B cell (primary cell): ENCODE results near the gene ARL2. TPM values are rescaled to one million over a fixed set of nuclear protein-coding genes. Genes with fewer than 3 reads are reported as not detected.

Experiments
- ATAC-seq: fragments of 200-7000 bp; cut with Tn5 transposase; one replicate; pipeline ENCODE4 v1.10.0; 2021; ENCODE audit warnings: low read depth, mild to moderate bottlenecking, moderate number of reproducible peaks, moderate library complexity
- CTCF ChIA-PET: fragments of 350-600 bp; sonication (Branson Sonifier 250); formaldehyde crosslinking; loops from one replicate; lab custom pipeline; 2021; ENCODE audit warnings: antibody characterized with exemption, inconsistent platforms; lab: Charles Lee
- POLR2A ChIA-PET: fragments of 350-600 bp; sonication (Branson Sonifier 250); formaldehyde crosslinking; loops from one replicate; lab custom pipeline; 2021; ENCODE audit warnings: antibody characterized with exemption; lab: Charles Lee
- DNase-seq: peaks from one replicate; pipeline ENCODE4 v3.0.0; 2013
- H2AFZ ChIP-seq: 2 replicates; pipeline ENCODE4 v1.6.1; 2012; ENCODE audit warnings: mild to moderate bottlenecking, low read depth, low read length; ENCODE audit not compliant: insufficient read depth, poor library complexity, severe bottlenecking
- H3K27ac ChIP-seq, 2 donors: 1 replicate in 1 of 2; 2 replicates in 1 of 2; pipeline ENCODE4 v1.5.1; 2012 to 2013; ENCODE audit warnings: low read length in 2 of 2, mild to moderate bottlenecking in 2 of 2, moderate library complexity in 1 of 2
- H3K27me3 ChIP-seq, 4 experiments: fragments of 200-600 bp in 1 of 4; sonication (generic) in 1 of 4; replicated peaks in 1 of 4; 1 replicate in 2 of 4; 2 replicates in 2 of 4; pipeline versions ENCODE4 v1.6.1 to v1.7.0; 2013 to 2016; ENCODE audit warnings: low read length in 3 of 4, mild to moderate bottlenecking in 2 of 4, mixed read lengths in 1 of 4, moderate library complexity in 1 of 4; ENCODE audit not compliant: insufficient read depth in 4 of 4, control insufficient read depth in 3 of 4; ENCODE audit errors: control extremely low read depth in 1 of 4
- H3K36me3 ChIP-seq, 2 experiments: replicated peaks in 1 of 2; 1 replicate in 1 of 2; 2 replicates in 1 of 2; pipeline versions ENCODE4 v1.6.1 to v1.7.1; 2013; ENCODE audit warnings: low read length in 1 of 2; ENCODE audit not compliant: insufficient read depth in 2 of 2, control insufficient read depth in 1 of 2; ENCODE audit errors: control extremely low read depth in 1 of 2, extremely low read depth in 1 of 2
- H3K4me1 ChIP-seq, 2 donors: fragments of 200-600 bp in 1 of 2; sonication (generic) in 1 of 2; 1 replicate in 1 of 2; 2 replicates in 1 of 2; pipeline versions ENCODE4 v1.5.1 to v1.6.1; 2013 to 2017; ENCODE audit warnings: low read length in 2 of 2; ENCODE audit not compliant: control insufficient read depth in 2 of 2, insufficient read depth in 2 of 2
- H3K4me2 ChIP-seq: replicated peaks from 2 replicates; pipeline ENCODE3; 2012; ENCODE audit warnings: mild to moderate bottlenecking, low read depth, low read length; ENCODE audit not compliant: poor library complexity, severe bottlenecking
- H3K4me3 ChIP-seq, 5 experiments: fragments of 200-600 bp in 1 of 5; sonication (generic) in 1 of 5; 1 replicate in 3 of 5; 2 replicates in 2 of 5; pipeline versions ENCODE4 v1.5.1 to v1.7.0; 2011 to 2016; ENCODE audit warnings: low read length in 4 of 5, mild to moderate bottlenecking in 4 of 5, low read depth in 2 of 5, control low read depth in 1 of 5, moderate library complexity in 1 of 5; ENCODE audit not compliant: insufficient read depth in 1 of 5; ENCODE audit errors: control extremely low read depth in 1 of 5, extremely low read depth in 1 of 5
- H3K79me2 ChIP-seq: fragments of 200-600 bp; sonication (generic); one replicate; pipeline ENCODE4 v1.6.0; 2016; ENCODE audit warnings: low read length; ENCODE audit not compliant: control insufficient read depth, insufficient read depth
- H3K9ac ChIP-seq: fragments of 200-600 bp; sonication (generic); 2 replicates; pipeline ENCODE4 v1.6.1; 2017; ENCODE audit warnings: mild to moderate bottlenecking, low read length, moderate library complexity
- H3K9me3 ChIP-seq, 3 donors: one replicate each; pipeline versions ENCODE4 v1.6.1 to v1.7.1; 2013; ENCODE audit warnings: low read length in 2 of 3; ENCODE audit not compliant: control insufficient read depth in 2 of 3, insufficient read depth in 1 of 3; ENCODE audit errors: control extremely low read depth in 1 of 3
- H4K20me1 ChIP-seq: 2 replicates; pipeline ENCODE4 v1.6.0; 2012; ENCODE audit warnings: mild to moderate bottlenecking, low read length; ENCODE audit not compliant: insufficient read depth, control insufficient read depth, poor library complexity, severe bottlenecking
- H3K27ac Mint-ChIP-seq: one replicate; pipeline ENCODE4 v1.8.0; 2021; ENCODE audit warnings: mixed read lengths
- H3K27me3 Mint-ChIP-seq: one replicate; pipeline ENCODE4 v1.8.0; 2021; ENCODE audit warnings: mixed read lengths
- H3K4me1 Mint-ChIP-seq: one replicate; pipeline ENCODE4 v1.8.0; 2021; ENCODE audit warnings: mixed read lengths
- H3K4me3 Mint-ChIP-seq: one replicate; pipeline ENCODE4 v1.8.0; 2021; ENCODE audit warnings: mixed read lengths
- H3K9me3 Mint-ChIP-seq: one replicate; pipeline ENCODE4 v1.8.0; 2022; ENCODE audit warnings: mixed read lengths; ENCODE audit not compliant: insufficient read depth
- EZH2 ChIP-seq: IDR thresholded peaks from 2 replicates; pipeline ENCODE4 v1.6.1; 2012; ENCODE audit warnings: borderline replicate concordance, low read depth, mild to moderate bottlenecking, moderate library complexity, low read length; ENCODE audit not compliant: insufficient read depth, poor library complexity, severe bottlenecking
- WGBS: methylation state at CpG from one replicate; pipeline ENCODE4 v1.1.5; 2013; ENCODE audit warnings: missing lambda C conversion rate; ENCODE audit not compliant: insufficient coverage; 5-methylcytosine and 5-hydroxymethylcytosine counted together
- intact Hi-C: fragments of 100-400 bp; cut with micrococcal nuclease; formaldehyde crosslinking; loops from one replicate; pipeline ENCODE4 v1.10.0; 2022
- polyA plus RNA-seq: library from polyadenylated mRNA; depleted of rRNA; stranded (reverse); fragments of >200 nt; gene quantifications from 2 replicates; pipeline ENCODE4 v1.2.3, GENCODE V29; 2012
- total RNA-seq, 2 donors: library from RNA; stranded (reverse); fragments of 120-200 nt in 1 of 2; gene quantifications; 1 replicate in 1 of 2; 2 replicates in 1 of 2; pipeline versions ENCODE4 v1.2.3 to v1.2.4, GENCODE V29; 2013 to 2022
- TF ChIP-seq, protein P1 (sequence below): fragments of 200-600 bp; IDR thresholded peaks from one replicate; pipeline ENCODE4 v1.8.0; 2022; ENCODE audit warnings: antibody characterized with exemption, mild to moderate bottlenecking

ARL2 gene
- total and polyA plus RNA-seq, 2 donors (not counting 1 experiment from before 2014, with no cell fraction given) = 43.4 to 53.6 TPM

DNA sequence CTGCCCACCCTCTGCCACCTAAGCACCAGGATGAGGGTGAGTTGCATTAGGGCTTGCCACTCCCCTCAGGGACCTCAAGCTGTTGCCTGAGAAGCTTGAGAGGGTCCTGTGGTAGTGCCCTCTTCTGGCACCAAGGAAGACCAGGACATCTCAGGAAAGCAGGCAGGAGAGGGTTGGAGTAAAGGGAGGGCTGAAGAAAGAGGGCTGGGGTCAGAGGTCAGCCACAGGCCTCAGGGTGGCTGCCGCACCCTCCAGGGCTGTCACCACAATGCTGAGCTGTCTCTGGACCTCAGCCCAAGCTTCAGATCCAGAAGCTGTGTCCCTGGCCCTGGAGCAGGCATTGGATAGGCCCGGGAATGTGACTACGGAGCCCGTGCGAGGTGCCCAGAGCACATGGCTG is 31.1 kb downstream of the ARL2 start:
- Mint-ChIP-seq H3K27ac (no peak overlapping the region), H3K27me3 (no peaks in the 10 kb centered on the region), H3K4me1 (peaks cover 32% of the 10 kb centered on the region), H3K9me3 (no peaks in the 10 kb centered on the region), H3K4me3 (no peak overlapping the region)
- Histone ChIP-seq H3K79me2 (peaks cover 19% of the 10 kb centered on the region), H3K4me1 (peaks cover 23 to 30% of the 10 kb centered on the region in 2 donors), H3K9ac (no peak overlapping the region), H3K27me3 (no peaks in the 10 kb centered on the region), H3K9me3 (no peaks in the 10 kb centered on the region), H3K36me3 (peaks cover 0 to 16% of the 10 kb centered on the region in 2 experiments), H3K4me2 (no peak overlapping the region), H2AFZ (no peak overlapping the region), H3K4me3 (no peak overlapping the region), H4K20me1 (no peaks in the 10 kb centered on the region), H3K27ac (no peak overlapping the region)
- no peak for ATAC-seq
- intact Hi-C loops = loop anchor here (10.0 kb wide), 1 partner anchor 480 kb away; the partner anchor contains the start of gene SCYL1
- POLR2A ChIA-PET = no interaction called here
- no peak for DNase-seq
- 93% methylated on average over 5 of the region's 5 CpGs for WGBS
- CTCF ChIA-PET = interaction anchor here (1.0 kb wide), 1 partner anchor 65 kb away, joined by 3 read pairs; no protein-coding TSS in a partner anchor
- TF ChIP-seq EZH2 = no peak
- TF ChIP-seq, protein P1, sequence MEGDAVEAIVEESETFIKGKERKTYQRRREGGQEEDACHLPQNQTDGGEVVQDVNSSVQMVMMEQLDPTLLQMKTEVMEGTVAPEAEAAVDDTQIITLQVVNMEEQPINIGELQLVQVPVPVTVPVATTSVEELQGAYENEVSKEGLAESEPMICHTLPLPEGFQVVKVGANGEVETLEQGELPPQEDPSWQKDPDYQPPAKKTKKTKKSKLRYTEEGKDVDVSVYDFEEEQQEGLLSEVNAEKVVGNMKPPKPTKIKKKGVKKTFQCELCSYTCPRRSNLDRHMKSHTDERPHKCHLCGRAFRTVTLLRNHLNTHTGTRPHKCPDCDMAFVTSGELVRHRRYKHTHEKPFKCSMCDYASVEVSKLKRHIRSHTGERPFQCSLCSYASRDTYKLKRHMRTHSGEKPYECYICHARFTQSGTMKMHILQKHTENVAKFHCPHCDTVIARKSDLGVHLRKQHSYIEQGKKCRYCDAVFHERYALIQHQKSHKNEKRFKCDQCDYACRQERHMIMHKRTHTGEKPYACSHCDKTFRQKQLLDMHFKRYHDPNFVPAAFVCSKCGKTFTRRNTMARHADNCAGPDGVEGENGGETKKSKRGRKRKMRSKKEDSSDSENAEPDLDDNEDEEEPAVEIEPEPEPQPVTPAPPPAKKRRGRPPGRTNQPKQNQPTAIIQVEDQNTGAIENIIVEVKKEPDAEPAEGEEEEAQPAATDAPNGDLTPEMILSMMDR = no peak

GRCh38 chr11:65045728-65046127 is 31.8 kb downstream of the ARL2 start:
- no peaks in the 10 kb centered on the region for H4K20me1 ChIP-seq
- no peak for TF ChIP-seq EZH2
- TF ChIP-seq, protein P1 = no peak
- no peak overlapping the region for H3K4me2 ChIP-seq
- no peak overlapping the region for H2AFZ ChIP-seq
- H3K4me3 ChIP-seq = no peak overlapping the region
- intact Hi-C loops = loop anchor here (10.0 kb wide), 1 partner anchor 479 kb away; the partner anchor contains the start of gene SCYL1
- Mint-ChIP-seq H3K27me3 (no peaks in the 10 kb centered on the region), H3K4me3 (no peak overlapping the region), H3K27ac (no peak overlapping the region), H3K4me1 (peaks cover 29% of the 10 kb centered on the region), H3K9me3 (no peaks in the 10 kb centered on the region)
- H3K27me3 ChIP-seq = no peaks in the 10 kb centered on the region
- DNase-seq (no peak), ATAC-seq (no peak)
- H3K36me3 ChIP-seq = peaks cover 0 to 16% of the 10 kb centered on the region in 2 experiments
- POLR2A ChIA-PET = no interaction called here
- no peak overlapping the region for H3K27ac ChIP-seq
- no peaks in the 10 kb centered on the region for H3K9me3 ChIP-seq
- 92% methylated on average over 7 of the region's 7 CpGs for WGBS
- H3K79me2 ChIP-seq = peaks cover 19% of the 10 kb centered on the region
- CTCF ChIA-PET = interaction anchor here (1.0 to 1.2 kb wide), 2 partner anchors 64 to 66 kb away, joined by 3 read pairs; partner anchors contain the start of gene TM7SF2
- no peak overlapping the region for H3K9ac ChIP-seq
- H3K4me1 ChIP-seq = peaks cover 19 to 23% of the 10 kb centered on the region in 2 donors
